GM19372 (cell line): ENCODE data around the gene NCKAP5.

Source experiments
- ATAC-seq: cut with Tn5 transposase; IDR thresholded peaks from one replicate; pipeline ENCODE4 v1.9.1; 2021; ENCODE audit warnings: mild to moderate bottlenecking, low read depth, moderate library complexity; ENCODE audit not compliant: unreplicated experiment

The NCKAP5 gene

GRCh38 chr2:132668987-132669907, 899.0 kb downstream of the NCKAP5 start:
- no peak for ATAC-seq

GRCh38 chr2:132668189-132668823, 900.0 kb downstream of the NCKAP5 start:
- ATAC-seq: no peak

GRCh38 chr2:132667706-132668105, 900.6 kb downstream of the NCKAP5 start:
- no peak for ATAC-seq

- ATAC-seq: no peak
Observed at GRCh38 chr2:132665401-132666140, 902.7 kb downstream of the NCKAP5 start.

GRCh38 chr2:132664096-132664495, 904.2 kb downstream of the NCKAP5 start:
- ATAC-seq: no peak

- no peak for ATAC-seq
Observed at GRCh38 chr2:132662732-132663131, 905.5 kb downstream of the NCKAP5 start.

- no peak for ATAC-seq
Observed at GRCh38 chr2:132659331-132659730, 908.9 kb downstream of the NCKAP5 start.

- ATAC-seq: no peak
Observed at GRCh38 chr2:132656266-132656975, 911.8 kb downstream of the NCKAP5 start.

- ATAC-seq: no peak
Observed at GRCh38 chr2:132654968-132655367, 913.3 kb downstream of the NCKAP5 start.

GRCh38 chr2:132654335-132654734, 913.9 kb downstream of the NCKAP5 start:
- ATAC-seq: no peak

- no peak for ATAC-seq
Observed at GRCh38 chr2:132652474-132652873, 915.8 kb downstream of the NCKAP5 start.

- peak; percentile 56 for ATAC-seq
Observed at GRCh38 chr2:132651115-132652045, 916.9 kb downstream of the NCKAP5 start.

- no peak for ATAC-seq
Observed at GRCh38 chr2:132646540-132647108, 921.6 kb downstream of the NCKAP5 start.

- no peak for ATAC-seq
Observed at GRCh38 chr2:132645722-132646539, 922.3 kb downstream of the NCKAP5 start.

GRCh38 chr2:132645176-132645575, 923.1 kb downstream of the NCKAP5 start:
- no peak for ATAC-seq

- no peak for ATAC-seq
Observed at GRCh38 chr2:132642415-132642814, 925.8 kb downstream of the NCKAP5 start.

GRCh38 chr2:132641819-132642218, 926.4 kb downstream of the NCKAP5 start:
- no peak for ATAC-seq

GRCh38 chr2:132640116-132640515, 928.1 kb downstream of the NCKAP5 start:
- ATAC-seq: no peak
